AG10803 (cell line): ENCODE measurements around the gene UCHL1.

ENCODE experiments used
- DNase-seq: peaks from one replicate; pipeline ENCODE4 v3.0.0; 2010; ENCODE audit warnings: low read depth
- H3K4me3 ChIP-seq: 2 replicates; pipeline ENCODE4 v1.5.1; 2011; ENCODE audit warnings: mild to moderate bottlenecking, low read length, control low read depth
- CTCF ChIP-seq: conservative IDR thresholded peaks from 2 replicates; pipeline ENCODE4 v1.5.1; 2011; ENCODE audit warnings: mild to moderate bottlenecking, low read length, control low read depth, inconsistent platforms

The UCHL1 gene

GRCh38 chr4:41280010-41280409, 23.3 kb downstream of the UCHL1 start:
- no peak for DNase-seq
- no peak for TF ChIP-seq CTCF

DNA sequence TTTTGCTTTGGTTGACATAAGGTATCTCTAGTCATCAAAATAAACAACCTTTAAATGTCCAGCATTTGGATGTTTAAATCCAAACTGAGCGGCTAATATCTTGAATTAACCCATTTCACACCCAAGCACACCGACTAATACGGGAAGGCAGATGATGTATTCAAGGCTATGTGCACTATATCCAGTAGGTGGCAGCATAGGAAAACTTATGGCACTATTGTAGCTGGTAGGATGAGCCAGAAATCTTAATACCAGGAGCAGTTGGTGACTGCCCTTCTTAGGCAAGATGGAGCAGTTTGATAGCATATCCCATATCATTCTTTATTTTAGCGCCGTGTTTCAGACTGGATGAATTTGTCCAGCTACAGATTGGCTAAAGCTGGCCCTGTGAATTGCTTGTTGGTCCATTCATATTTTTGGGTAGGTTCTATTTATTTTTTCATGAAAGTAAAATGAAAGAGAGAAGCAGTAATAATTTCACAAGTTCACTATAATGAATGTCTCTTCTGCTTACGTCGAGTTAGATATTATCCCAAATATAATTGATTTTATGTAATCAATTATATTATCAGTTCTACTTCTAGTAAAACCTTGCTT, 24.4 kb downstream of the UCHL1 start:
- no peak overlapping the region for H3K4me3 ChIP-seq
- peak; percentile 72 for DNase-seq
- TF ChIP-seq CTCF: peak; percentile 92

More at GRCh38 chr4:41280010-41280409, 23.3 kb downstream of the UCHL1 start:
- no peak overlapping the region for H3K4me3 ChIP-seq

GRCh38 chr4:41282366-41282765, 25.6 kb downstream of the UCHL1 start:
- no peak overlapping the region for H3K4me3 ChIP-seq
- TF ChIP-seq CTCF: no peak
- no peak for DNase-seq

DNA sequence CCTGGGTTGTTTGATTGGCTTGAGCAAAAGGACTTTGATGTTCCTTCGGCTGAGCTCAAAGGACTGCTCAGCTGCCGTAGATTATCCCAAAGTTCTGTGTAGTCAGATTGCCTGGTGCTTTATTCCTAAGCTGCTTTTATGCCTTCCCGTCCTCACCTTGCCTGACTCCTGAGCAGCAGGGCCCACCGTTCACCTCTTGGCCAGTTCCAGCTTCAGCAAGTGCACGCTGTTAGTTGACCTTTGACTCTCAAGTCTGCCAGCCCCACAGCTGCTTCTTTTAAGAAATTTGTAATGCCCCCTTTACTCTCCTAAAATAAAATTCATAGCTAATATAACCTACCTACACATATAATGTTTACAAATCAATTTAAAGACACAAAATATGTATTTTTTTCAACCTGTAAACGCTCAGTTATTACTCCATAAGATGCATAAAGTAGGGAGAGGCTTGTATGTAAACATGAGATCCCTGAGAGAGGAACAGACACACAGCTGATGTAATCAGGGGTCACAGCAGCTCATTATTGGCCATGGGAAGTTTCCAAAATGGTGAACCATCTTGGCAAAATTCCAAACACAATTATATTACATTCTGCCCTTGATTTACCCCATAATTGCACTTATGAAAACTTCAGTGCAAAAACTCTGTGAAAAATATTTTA, 28.6 kb downstream of the UCHL1 start:
- no peak for TF ChIP-seq CTCF
- DNase-seq: no peak
- no peak overlapping the region for H3K4me3 ChIP-seq

DNA sequence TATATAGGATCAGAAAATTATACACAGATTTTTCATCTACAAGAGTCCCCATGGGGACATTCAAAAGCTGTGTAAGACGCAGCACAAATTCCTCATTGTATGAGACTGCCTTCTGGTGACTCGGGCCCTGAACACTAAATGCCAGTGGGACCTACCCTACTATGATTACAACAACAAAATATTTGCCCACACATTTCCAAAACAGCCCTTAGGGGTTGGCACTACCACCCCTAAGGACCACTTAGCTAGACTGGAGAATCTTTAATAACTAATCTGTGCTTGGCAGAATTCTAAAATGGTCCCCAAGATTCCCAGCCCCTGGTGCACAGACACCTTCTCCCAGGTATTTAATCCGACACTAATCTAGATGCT, 29.1 kb downstream of the UCHL1 start:
- no peak for TF ChIP-seq CTCF
- H3K4me3 ChIP-seq: no peak overlapping the region
- DNase-seq: no peak

DNA sequence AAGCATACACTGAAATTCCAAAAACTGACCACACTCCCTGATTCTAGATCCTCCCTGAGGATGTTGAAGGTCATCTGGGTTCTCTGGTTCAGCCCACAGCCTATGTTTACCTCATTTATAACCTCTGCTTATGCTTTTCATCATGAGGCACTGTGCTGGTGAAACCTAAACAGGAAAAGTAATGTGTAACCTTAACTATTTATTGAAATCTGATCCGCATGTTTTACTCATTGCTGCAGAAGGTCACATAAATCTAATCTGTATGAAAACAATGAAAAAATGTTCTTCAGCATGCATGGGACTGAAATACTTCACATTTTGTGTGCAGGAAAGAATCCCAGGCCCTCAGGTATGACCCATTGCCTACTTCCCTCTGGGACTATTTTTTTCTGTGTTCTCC, 30.3 kb downstream of the UCHL1 start:
- DNase-seq: no peak
- TF ChIP-seq CTCF: no peak
- no peak overlapping the region for H3K4me3 ChIP-seq

- no peak for DNase-seq
- no peak overlapping the region for H3K4me3 ChIP-seq
- no peak for TF ChIP-seq CTCF
These were observed 31.1 kb downstream of the UCHL1 start for GRCh38 chr4:41287852-41288251.
